ENCODE results near the gene SLC6A6.

The SLC6A6 gene

GRCh38 chr3:14470461-14470860 is 68.1 kb downstream of the SLC6A6 start:
- Mint-ChIP-seq H3K27me3 (ENCODE audit: low read depth, poor library complexity) (peaks cover 6% of the 10 kb centered on the region), H3K36me3 (ENCODE audit: low read depth) (peaks cover 59% of the 10 kb centered on the region), H3K9me3 (peaks cover 15% of the 10 kb centered on the region), H3K27ac (no peak overlapping the region), H3K4me3 (no peak overlapping the region), H3K4me1 (peaks cover 42% of the 10 kb centered on the region)
- TF ChIP-seq CTCF (IDR thresholded peaks at IDR 0.05): no peak
- no peak for DNase-seq

- Mint-ChIP-seq H3K4me1 (peaks cover 48% of the 10 kb centered on the region), H3K27ac (no peak overlapping the region), H3K9me3 (peaks cover 15% of the 10 kb centered on the region), H3K36me3 (ENCODE audit: low read depth) (peaks cover 64% of the 10 kb centered on the region), H3K4me3 (no peak overlapping the region), H3K27me3 (ENCODE audit: low read depth, poor library complexity) (peaks cover 9% of the 10 kb centered on the region)
- DNase-seq: no peak
- no peak for TF ChIP-seq CTCF (IDR thresholded peaks at IDR 0.05)
Observed at GRCh38 chr3:14471016-14471415, 68.6 kb downstream of the SLC6A6 start.

- H3K4me3 Mint-ChIP-seq: no peak overlapping the region
- H3K27ac Mint-ChIP-seq: no peak overlapping the region
- H3K9me3 Mint-ChIP-seq: peaks cover 15% of the 10 kb centered on the region
- TF ChIP-seq CTCF (IDR thresholded peaks at IDR 0.05): no peak
- H3K4me1 Mint-ChIP-seq: peaks cover 48% of the 10 kb centered on the region
- DNase-seq: no peak
- peaks cover 9% of the 10 kb centered on the region for H3K27me3 Mint-ChIP-seq (ENCODE audit: low read depth, poor library complexity)
- H3K36me3 Mint-ChIP-seq (ENCODE audit: low read depth): peaks cover 71% of the 10 kb centered on the region
Observed at GRCh38 chr3:14471690-14472089, 69.3 kb downstream of the SLC6A6 start.

- no peak for TF ChIP-seq CTCF (IDR thresholded peaks at IDR 0.05)
- Mint-ChIP-seq H3K27me3 (ENCODE audit: low read depth, poor library complexity) (peaks cover 9% of the 10 kb centered on the region), H3K27ac (peak overlapping the region; percentile 71), H3K36me3 (ENCODE audit: low read depth) (peaks cover 79% of the 10 kb centered on the region), H3K9me3 (peaks cover 15% of the 10 kb centered on the region), H3K4me3 (no peak overlapping the region), H3K4me1 (peaks cover 48% of the 10 kb centered on the region)
- DNase-seq: no peak
Observed at GRCh38 chr3:14472471-14473351, 70.3 kb downstream of the SLC6A6 start.

- Mint-ChIP-seq H3K4me1 (peaks cover 48% of the 10 kb centered on the region), H3K9me3 (peaks cover 15% of the 10 kb centered on the region), H3K4me3 (no peak overlapping the region), H3K27me3 (ENCODE audit: low read depth, poor library complexity) (peaks cover 12% of the 10 kb centered on the region), H3K27ac (no peak overlapping the region), H3K36me3 (ENCODE audit: low read depth) (peaks cover 83% of the 10 kb centered on the region)
- no peak for DNase-seq
- TF ChIP-seq CTCF (IDR thresholded peaks at IDR 0.05): no peak
Observed at GRCh38 chr3:14473411-14473891, 71.0 kb downstream of the SLC6A6 start.
